Measurements from ENCODE around the gene PRDM12. TPM values are rescaled to one million over a fixed set of nuclear protein-coding genes. Genes with fewer than 3 reads are reported as not detected.
"Not testable (repeated sequence)": the region's sequence is repeated elsewhere in the genome, so short reads cannot be mapped to it uniquely, and the experiment has no call there.

PRDM12 gene
- total and polyA plus RNA-seq, 2 experiments from 2014 or later = 0.11 TPM; not detected in 1

GRCh38 chr9:130685104-130685503 is 20.7 kb downstream of the PRDM12 start:
- ATAC-seq = no peak
- no peak overlapping the region for H3K4me2 ChIP-seq
- no peaks in the 10 kb centered on the region for H3K79me2 ChIP-seq (replicated peaks; ENCODE audit: insufficient read depth)
- H3F3A ChIP-seq (replicated peaks; ENCODE audit: low read depth) = no peaks in the 10 kb centered on the region
- peaks cover 4% of the 10 kb centered on the region for H3K4me1 Mint-ChIP-seq
- no peak overlapping the region for H3K4me3 Mint-ChIP-seq
- no peak overlapping the region for H3K27ac ChIP-seq (ENCODE audit: low read depth)
- H2AFZ ChIP-seq = no peak overlapping the region
- no peak for DNase-seq (ENCODE audit: low spot score)
- peaks cover 15% of the 10 kb centered on the region; the same call in 2 of the 3 replicates for H3K9me3 Mint-ChIP-seq
- H3K27me3 ChIP-seq (ENCODE audit: insufficient read depth) = peaks cover 24% of the 10 kb centered on the region
- no peaks in the 10 kb centered on the region for H3K36me3 ChIP-seq (ENCODE audit: insufficient read depth)
- TF ChIP-seq CREB1 (CRISPR knock-in tag; IDR thresholded peaks at IDR 0.05; ENCODE audit: low read depth) (no peak), EZH2 (IDR thresholded peaks at IDR 0.05; ENCODE audit: low read depth, unreplicated experiment) (no peak), REST (IDR thresholded peaks at IDR 0.05; ENCODE audit: unreplicated experiment) (no peak), ZNF462 (CRISPR knock-in tag; IDR thresholded peaks at IDR 0.05) (no peak), STAT1 (IDR thresholded peaks at IDR 0.05; ENCODE audit: unreplicated experiment) (no peak), ZNF331 (CRISPR knock-in tag; IDR thresholded peaks at IDR 0.05; ENCODE audit: low read depth) (no peak), JUNB (IDR thresholded peaks at IDR 0.05; ENCODE audit: unreplicated experiment) (no peak), ETS1 (IDR thresholded peaks at IDR 0.05) (no peak), ZNF114 (CRISPR knock-in tag; IDR thresholded peaks at IDR 0.05) (no peak), CTCF (conservative IDR thresholded peaks at IDR 0.05; ENCODE audit: low read depth in 2 of 2) (no peak)
- H3K27ac Mint-ChIP-seq = no peak overlapping the region
- H3K36me3 Mint-ChIP-seq (ENCODE audit: low read depth) = no peaks in the 10 kb centered on the region
- H3K27me3 Mint-ChIP-seq (ENCODE audit: insufficient read depth, low read depth, poor library complexity) = peaks cover 26% of the 10 kb centered on the region
- H4K20me1 ChIP-seq (replicated peaks; ENCODE audit: insufficient read depth) = peaks cover 3% of the 10 kb centered on the region; the same call in 1 of the 2 replicates
- H3K4me1 ChIP-seq (ENCODE audit: insufficient read depth) = peaks cover 5% of the 10 kb centered on the region; the same call in 1 of the 2 replicates
- H3K9me2 ChIP-seq (ENCODE audit: insufficient read depth) = no peaks in the 10 kb centered on the region
- no peak overlapping the region for H3K4me3 ChIP-seq

GRCh38 chr9:130685945-130686344 is 21.6 kb downstream of the PRDM12 start:
- not testable (repeated sequence) for H2AFZ ChIP-seq; H3K4me3 Mint-ChIP-seq; H3K9me2 ChIP-seq (ENCODE audit: insufficient read depth); H3K27ac ChIP-seq (ENCODE audit: low read depth); H4K20me1 ChIP-seq (replicated peaks; ENCODE audit: insufficient read depth); H3K4me3 ChIP-seq; DNase-seq (ENCODE audit: low spot score); H3K4me1 ChIP-seq (ENCODE audit: insufficient read depth); H3K27ac Mint-ChIP-seq; H3K4me2 ChIP-seq; H3K36me3 ChIP-seq (ENCODE audit: insufficient read depth); H3K79me2 ChIP-seq (replicated peaks; ENCODE audit: insufficient read depth); H3F3A ChIP-seq (replicated peaks; ENCODE audit: low read depth); ATAC-seq; H3K36me3 Mint-ChIP-seq (ENCODE audit: low read depth)
- peaks cover 16% of the 10 kb centered on the region for H3K27me3 ChIP-seq (ENCODE audit: insufficient read depth)
- H3K4me1 Mint-ChIP-seq = peaks cover 10% of the 10 kb centered on the region
- peaks cover 15% of the 10 kb centered on the region; the same call in 2 of the 3 replicates for H3K9me3 Mint-ChIP-seq
- peaks cover 18% of the 10 kb centered on the region for H3K27me3 Mint-ChIP-seq (ENCODE audit: insufficient read depth, low read depth, poor library complexity)

All from GM23338 (cell line).